Progenitor cell of endocrine pancreas (in vitro differentiated cells): ENCODE data around the gene AP4B1. TPM values are rescaled to one million over a fixed set of nuclear protein-coding genes. Genes with fewer than 3 reads are reported as not detected.
"Not testable (repeated sequence)": the region's sequence is repeated elsewhere in the genome, so short reads cannot be mapped to it uniquely, and the experiment has no call there.

Experiments
- DNase-seq: peaks from one replicate; pipeline ENCODE4 v3.0.0; 2021; ENCODE audit warnings: low spot score; ENCODE audit not compliant: unreplicated experiment
- H3K27ac Mint-ChIP-seq: 2 replicates; pipeline ENCODE4 v1.8.0; 2021; ENCODE audit warnings: mild to moderate bottlenecking, moderate library complexity, mixed read lengths
- H3K27me3 Mint-ChIP-seq: 2 replicates; pipeline ENCODE4 v1.8.0; 2021; ENCODE audit warnings: mixed read lengths
- H3K36me3 Mint-ChIP-seq: 2 replicates; pipeline ENCODE4 v1.8.0; 2022; ENCODE audit warnings: mixed read lengths; ENCODE audit not compliant: insufficient read depth
- H3K4me1 Mint-ChIP-seq: 2 replicates; pipeline ENCODE4 v1.8.0; 2021; ENCODE audit warnings: low read depth, mixed read lengths
- H3K4me3 Mint-ChIP-seq: 2 replicates; pipeline ENCODE4 v1.8.0; 2021; ENCODE audit warnings: low read depth, mild to moderate bottlenecking, moderate library complexity, mixed read lengths
- H3K9me3 Mint-ChIP-seq: 2 replicates; pipeline ENCODE4 v1.8.0; 2021; ENCODE audit warnings: low read depth, mixed read lengths
- CTCF ChIP-seq: fragments of 200-600 bp; sonication (generic); IDR thresholded peaks from one replicate; pipeline ENCODE4 v1.5.0; 2021; ENCODE audit warnings: antibody characterized with exemption, mild to moderate bottlenecking; ENCODE audit not compliant: unreplicated experiment
- long read RNA-seq: library from polyadenylated mRNA; unstranded; transcript quantifications from one replicate; pipeline ENCODE4 v2.0.0, GENCODE V29; 2020
- total RNA-seq: library from RNA; stranded (reverse); gene quantifications from 2 replicates; pipeline ENCODE4 v1.2.1, GENCODE V29; 2021

The AP4B1 gene
- 20.2 and 23.4 TPM in 2 replicates for total RNA-seq
- long read RNA-seq, transcript AP4B1-204 (10 exons, 2,818 nt), result minor isoform, 39 of 136 reads
- long read RNA-seq, transcript AP4B1-201 (11 exons, 2,742 nt), result major isoform, 63 of 136 reads
- long read RNA-seq, partial matches to known transcripts, result 5 of 136 reads
- long read RNA-seq, other reads (novel, unspliced or antisense), result 28 of 136 reads

GRCh38 chr1:113904674-113905434 is at the start of gene AP4B1, which contains the start of gene DCLRE1B:
TSS of gene AP4B1 (minus strand) at chr1:113904799. CDS start at chr1:113904717, 82 bp downstream.
TSS of gene DCLRE1B (plus strand) at chr1:113905326. CDS start at chr1:113905587, 261 bp downstream.
- no peaks in the 10 kb centered on the region for H3K27me3 Mint-ChIP-seq
- peaks cover 8% of the 10 kb centered on the region for H3K4me1 Mint-ChIP-seq
- TF ChIP-seq CTCF, result peak; percentile 45
- DNase-seq, result peak; percentile 94
- peaks cover 5% of the 10 kb centered on the region for H3K36me3 Mint-ChIP-seq
- peak within 1 kb of the TSS; percentile 96 for H3K27ac Mint-ChIP-seq
- H3K9me3 Mint-ChIP-seq, result no peaks in the 10 kb centered on the region
- peak within 1 kb of the TSS; percentile 87 for H3K4me3 Mint-ChIP-seq

GRCh38 chr1:113951719-113952118 is 47.1 kb upstream of the AP4B1 start:
- no peak for TF ChIP-seq CTCF
- no peak for DNase-seq

GRCh38 chr1:113950908-113951307 is 46.3 kb upstream of the AP4B1 start:
- H3K27ac Mint-ChIP-seq, result no peak overlapping the region
- peaks cover 21% of the 10 kb centered on the region for H3K4me1 Mint-ChIP-seq
- DNase-seq, result no peak
- no peak overlapping the region for H3K4me3 Mint-ChIP-seq
- peaks cover 10% of the 10 kb centered on the region for H3K36me3 Mint-ChIP-seq
- H3K27me3 Mint-ChIP-seq, result no peaks in the 10 kb centered on the region
- TF ChIP-seq CTCF, result no peak
- H3K9me3 Mint-ChIP-seq, result no peaks in the 10 kb centered on the region

More at GRCh38 chr1:113951719-113952118, 47.1 kb upstream of the AP4B1 start:
- peaks cover 7% of the 10 kb centered on the region for H3K36me3 Mint-ChIP-seq
- H3K4me3 Mint-ChIP-seq, result no peak overlapping the region
- H3K27me3 Mint-ChIP-seq, result no peaks in the 10 kb centered on the region
- no peaks in the 10 kb centered on the region for H3K9me3 Mint-ChIP-seq
- no peak overlapping the region for H3K27ac Mint-ChIP-seq
- H3K4me1 Mint-ChIP-seq, result peaks cover 13% of the 10 kb centered on the region

GRCh38 chr1:113949007-113949406 is 44.4 kb upstream of the AP4B1 start:
- Mint-ChIP-seq H3K4me1 (peaks cover 22% of the 10 kb centered on the region), H3K36me3 (peaks cover 16% of the 10 kb centered on the region), H3K27ac (no peak overlapping the region), H3K4me3 (no peak overlapping the region), H3K27me3 (no peaks in the 10 kb centered on the region), H3K9me3 (peaks cover 5% of the 10 kb centered on the region)
- TF ChIP-seq CTCF, result peak; percentile 28
- DNase-seq, result no peak

GRCh38 chr1:113948151-113948550 is 43.6 kb upstream of the AP4B1 start:
- Mint-ChIP-seq H3K4me1 (peaks cover 22% of the 10 kb centered on the region), H3K36me3 (peaks cover 19% of the 10 kb centered on the region)
- not testable (repeated sequence) for H3K27ac Mint-ChIP-seq, H3K9me3 Mint-ChIP-seq, DNase-seq, H3K4me3 Mint-ChIP-seq, H3K27me3 Mint-ChIP-seq
